ENCODE data around the gene PURA. TPM values are rescaled to one million over a fixed set of nuclear protein-coding genes. Genes with fewer than 3 reads are reported as not detected.

Gene PURA
- total RNA-seq, 1 experiment from 2014 or later, result 3.6 TPM

GRCh38 chr5:140130949-140131733, 17.2 kb downstream of the PURA start:
- H3K23ac ChIP-seq (ENCODE audit: insufficient read length, low read depth, low read length), result no peak overlapping the region
- no peak overlapping the region for H2BK5ac ChIP-seq (ENCODE audit: insufficient read length, low read length)
- no peaks in the 10 kb centered on the region for H4K20me1 ChIP-seq (ENCODE audit: control insufficient read depth, insufficient read depth, insufficient read length)
- no peaks in the 10 kb centered on the region for H3K79me1 ChIP-seq (ENCODE audit: insufficient read depth, low read depth, low read length, poor library complexity, severe bottlenecking)
- H3K9me3 ChIP-seq (ENCODE audit: control insufficient read depth, low read depth, low read length), result no peaks in the 10 kb centered on the region
- H2AK5ac ChIP-seq (ENCODE audit: insufficient read length, low read length), result no peak overlapping the region
- no peak overlapping the region for H2BK12ac ChIP-seq (ENCODE audit: insufficient read length, low read depth, low read length)
- H3K23me2 ChIP-seq (ENCODE audit: insufficient read length, low read depth, low read length, poor library complexity, severe bottlenecking), result no peaks in the 10 kb centered on the region
- DNase-seq, result no peak
- H3K36me3 Mint-ChIP-seq (ENCODE audit: insufficient read depth in 1 of 3, low read depth in 3 of 3), result no peaks in the 10 kb centered on the region
- H4K91ac ChIP-seq (ENCODE audit: insufficient read length, low read depth, low read length), result no peak overlapping the region
- H2BK20ac ChIP-seq (ENCODE audit: low read depth, low read length, poor library complexity, severe bottlenecking), result no peak overlapping the region
- no peaks in the 10 kb centered on the region for H3K27me3 ChIP-seq (ENCODE audit: insufficient read depth, low read length)
- H3K27me3 Mint-ChIP-seq (ENCODE audit: low read depth), result peaks cover 6% of the 10 kb centered on the region; the same call in 1 of the 2 replicates
- H4K5ac ChIP-seq (ENCODE audit: insufficient read length, low read depth, low read length), result no peak overlapping the region
- no peak overlapping the region for H2BK120ac ChIP-seq (ENCODE audit: low read depth, low read length, poor library complexity, severe bottlenecking)
- no CpG with 5 or more reads among the region's 5 CpGs for WGBS (ENCODE audit: extremely low coverage, insufficient read length, low lambda C conversion rate)
- H4K8ac ChIP-seq (replicated peaks; ENCODE audit: insufficient read length, low read depth, low read length), result no peak overlapping the region
- no peak overlapping the region for H3K14ac ChIP-seq (ENCODE audit: insufficient read depth, low read length)
- H3K79me2 ChIP-seq (ENCODE audit: insufficient read depth, low read length), result no peaks in the 10 kb centered on the region
- no peak overlapping the region for H3K27ac Mint-ChIP-seq
- H3K56ac ChIP-seq (ENCODE audit: insufficient read length, low read depth, low read length), result no peak overlapping the region
- no peak for TF ChIP-seq CTCF (conservative IDR thresholded peaks at IDR 0.05)
- H3K9me3 Mint-ChIP-seq, result no peaks in the 10 kb centered on the region
- no peak overlapping the region for H3K27ac ChIP-seq (ENCODE audit: insufficient read length, low read depth, low read length)
- no peak overlapping the region for H3T11ph ChIP-seq (ENCODE audit: low read length)
- H3K18ac ChIP-seq (ENCODE audit: insufficient read length, low read depth, low read length), result no peak overlapping the region
- no peak overlapping the region for H2BK15ac ChIP-seq (ENCODE audit: low read depth, low read length)
- no peak overlapping the region for H2AFZ ChIP-seq (ENCODE audit: low read length)
- no peak overlapping the region for H3K4me3 Mint-ChIP-seq
- no peak overlapping the region for H3K4me2 ChIP-seq (ENCODE audit: insufficient read depth, insufficient read length, low read length)
- no peak overlapping the region for H3K9ac ChIP-seq (ENCODE audit: extremely low read depth, insufficient read length, low read length)
- H3K4me1 Mint-ChIP-seq, result peaks cover 14 to 20% of the 10 kb centered on the region in 2 experiments
- no peak overlapping the region for H3K4ac ChIP-seq (ENCODE audit: low read depth, low read length)
- peaks cover 3% of the 10 kb centered on the region; the same call in 1 of the 2 replicates for H3K4me1 ChIP-seq (ENCODE audit: insufficient read depth, low read length)
